Nephron (organoid): ENCODE results near the gene CTNNA3.

Source experiments
- H3K27ac Mint-ChIP-seq, 3 experiments: 2 replicates each; pipeline ENCODE4 v1.8.0; 2020; ENCODE audit warnings: mixed read lengths in 3 of 3, mild to moderate bottlenecking in 2 of 3, moderate library complexity in 1 of 3
- H3K27me3 Mint-ChIP-seq: 2 replicates; pipeline ENCODE4 v1.8.0; 2021; ENCODE audit warnings: low read depth, mild to moderate bottlenecking, moderate library complexity, mixed read lengths
- H3K36me3 Mint-ChIP-seq: 2 replicates; pipeline ENCODE4 v1.8.0; 2020; ENCODE audit warnings: low read depth, mixed read lengths
- H3K4me1 Mint-ChIP-seq: 2 replicates; pipeline ENCODE4 v1.8.0; 2020; ENCODE audit warnings: mixed read lengths
- H3K4me3 Mint-ChIP-seq, 3 experiments: 2 replicates each; pipeline ENCODE4 v1.8.0; 2020; ENCODE audit warnings: mild to moderate bottlenecking in 3 of 3, mixed read lengths in 3 of 3, moderate library complexity in 2 of 3
- H3K9me3 Mint-ChIP-seq: 2 replicates; pipeline ENCODE4 v1.8.0; 2020; ENCODE audit warnings: mixed read lengths
- CTCF ChIP-seq, 3 experiments: fragments of 200-600 bp; sonication (generic); IDR thresholded peaks; one replicate each; pipeline ENCODE4 v1.5.0; 2021; ENCODE audit warnings: antibody characterized with exemption in 3 of 3; ENCODE audit not compliant: unreplicated experiment in 3 of 3

Gene CTNNA3

GRCh38 chr10:67257018-67257417 is 439.0 kb downstream of the CTNNA3 start:
- H3K4me1 Mint-ChIP-seq: no peaks in the 10 kb centered on the region
- H3K27me3 Mint-ChIP-seq: no peaks in the 10 kb centered on the region

GRCh38 chr10:67250686-67251085 is 445.3 kb downstream of the CTNNA3 start:
- Mint-ChIP-seq H3K36me3 (no peaks in the 10 kb centered on the region), H3K27ac (no peak overlapping the region), H3K4me1 (no peaks in the 10 kb centered on the region), H3K9me3 (no peaks in the 10 kb centered on the region), H3K27me3 (no peaks in the 10 kb centered on the region), H3K4me3 (no peak overlapping the region)
- TF ChIP-seq CTCF (IDR thresholded peaks at IDR 0.05; ENCODE audit: unreplicated experiment in 3 of 3): no peak

More at GRCh38 chr10:67257018-67257417, 439.0 kb downstream of the CTNNA3 start:
- Mint-ChIP-seq H3K4me3 (no peak overlapping the region), H3K36me3 (no peaks in the 10 kb centered on the region), H3K9me3 (no peaks in the 10 kb centered on the region), H3K27ac (peak overlapping the region in 2 of 3 experiments; percentile 37 to 86)
- no peak for TF ChIP-seq CTCF (IDR thresholded peaks at IDR 0.05; ENCODE audit: unreplicated experiment in 3 of 3)

- no peak overlapping the region for H3K4me3 Mint-ChIP-seq
- no peaks in the 10 kb centered on the region for H3K36me3 Mint-ChIP-seq
- no peaks in the 10 kb centered on the region for H3K9me3 Mint-ChIP-seq
- no peaks in the 10 kb centered on the region for H3K27me3 Mint-ChIP-seq
- TF ChIP-seq CTCF (IDR thresholded peaks at IDR 0.05; ENCODE audit: unreplicated experiment in 3 of 3): no peak
- H3K4me1 Mint-ChIP-seq: no peaks in the 10 kb centered on the region
- H3K27ac Mint-ChIP-seq: no peak overlapping the region
These were observed 449.9 kb downstream of the CTNNA3 start for GRCh38 chr10:67246066-67246555.

GRCh38 chr10:67242528-67242927 is 453.5 kb downstream of the CTNNA3 start:
- Mint-ChIP-seq H3K9me3 (no peaks in the 10 kb centered on the region), H3K27ac (no peak overlapping the region), H3K4me3 (no peak overlapping the region), H3K36me3 (no peaks in the 10 kb centered on the region), H3K4me1 (no peaks in the 10 kb centered on the region), H3K27me3 (no peaks in the 10 kb centered on the region)
- TF ChIP-seq CTCF (IDR thresholded peaks at IDR 0.05; ENCODE audit: unreplicated experiment in 3 of 3): no peak

- Mint-ChIP-seq H3K9me3 (peaks cover 3% of the 10 kb centered on the region), H3K4me3 (no peak overlapping the region), H3K27me3 (no peaks in the 10 kb centered on the region), H3K4me1 (no peaks in the 10 kb centered on the region), H3K27ac (peak overlapping the region in 1 of 3 experiments; percentile 6), H3K36me3 (no peaks in the 10 kb centered on the region)
- no peak for TF ChIP-seq CTCF (IDR thresholded peaks at IDR 0.05; ENCODE audit: unreplicated experiment in 3 of 3)
These were observed 454.5 kb downstream of the CTNNA3 start for GRCh38 chr10:67241451-67241850.

DNA sequence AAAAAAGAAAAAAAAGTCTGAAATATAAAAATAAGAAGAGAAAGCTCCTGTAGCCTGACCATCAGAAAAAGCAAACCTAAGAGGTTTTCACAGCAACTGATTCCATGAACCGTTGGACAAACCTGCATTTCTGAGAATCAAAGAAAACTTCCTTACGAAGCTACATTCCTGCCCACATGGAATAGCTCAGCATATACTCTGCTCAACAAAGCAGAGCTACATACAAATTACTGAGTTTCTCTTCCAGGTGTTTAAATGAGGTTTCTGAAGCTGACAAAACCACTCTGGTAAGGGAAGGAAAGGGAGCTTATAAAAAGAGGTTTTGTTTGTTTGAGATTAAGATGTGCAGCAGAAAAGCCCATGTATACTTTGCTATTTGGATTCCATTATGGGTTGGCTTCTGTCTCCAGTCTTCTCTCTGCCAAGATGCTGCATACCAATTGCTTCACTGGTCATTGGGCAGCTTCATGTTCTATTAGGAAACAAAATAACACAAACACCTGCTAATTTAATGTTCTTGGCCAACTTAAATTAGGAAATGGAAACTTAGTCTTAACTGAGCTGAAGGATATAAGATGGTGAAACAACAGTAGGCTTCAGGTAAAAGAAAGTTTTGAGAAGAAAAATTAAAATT is 456.0 kb downstream of the CTNNA3 start:
- no peaks in the 10 kb centered on the region for H3K27me3 Mint-ChIP-seq

More for the DNA sequence above, 456.0 kb downstream of the CTNNA3 start:
- peaks cover 3% of the 10 kb centered on the region for H3K9me3 Mint-ChIP-seq
- H3K36me3 Mint-ChIP-seq: no peaks in the 10 kb centered on the region
- TF ChIP-seq CTCF (IDR thresholded peaks at IDR 0.05; ENCODE audit: unreplicated experiment in 3 of 3): no peak
- H3K4me3 Mint-ChIP-seq: no peak overlapping the region
- no peak overlapping the region for H3K27ac Mint-ChIP-seq
- no peaks in the 10 kb centered on the region for H3K4me1 Mint-ChIP-seq
